OCI-LY7 (cell line): ENCODE results near the gene SRSF9. TPM values are rescaled to one million over a fixed set of nuclear protein-coding genes. Genes with fewer than 3 reads are reported as not detected.

Experiments
- BruUV-seq: library from RNA; stranded (reverse); fragments of 400-500 nt; replicated peaks from 2 replicates; lab custom pipeline; 2021; lab: Mats Ljungman, UMichigan
- CTCF ChIA-PET: fragments of 300-600 bp; sonication (Branson Sonifier 250); formaldehyde crosslinking; loops from one replicate; lab custom pipeline; 2022; ENCODE audit warnings: antibody characterized with exemption; ENCODE audit not compliant: unreplicated experiment; lab: Charles Lee
- POLR2A ChIA-PET: fragments of 300-600 bp; sonication (Branson Sonifier 250); formaldehyde crosslinking; loops from one replicate; lab custom pipeline; 2022; ENCODE audit warnings: antibody characterized with exemption; lab: Charles Lee
- DNase-seq: peaks from one replicate; pipeline ENCODE4 v3.0.0-alpha.2; 2015; ENCODE audit warnings: low spot score
- H2AFZ ChIP-seq: fragments of 200-600 bp; sonication (generic), shearing (Covaris generic); 2 replicates; pipeline ENCODE4 v1.6.1; 2014; ENCODE audit warnings: mild to moderate bottlenecking, antibody characterized with exemption, low read length, moderate library complexity
- H3K27ac ChIP-seq: fragments of 200-600 bp; sonication (generic); 2 replicates; pipeline ENCODE4 v1.5.1; 2014; ENCODE audit warnings: mixed run types, low read depth, mild to moderate bottlenecking, moderate library complexity, low read length, inconsistent platforms; ENCODE audit not compliant: poor library complexity, severe bottlenecking
- H3K36me3 ChIP-seq: fragments of 200-600 bp; sonication (generic); 2 replicates; pipeline ENCODE4 v1.6.1; 2014; ENCODE audit warnings: mild to moderate bottlenecking, antibody characterized with exemption, low read length, moderate library complexity, mixed read lengths; ENCODE audit not compliant: insufficient read depth
- H3K4me1 ChIP-seq: fragments of 200-600 bp; sonication (generic); 2 replicates; pipeline ENCODE4 v1.5.1; 2014; ENCODE audit warnings: mild to moderate bottlenecking, low read length; ENCODE audit not compliant: insufficient read depth, poor library complexity, severe bottlenecking
- H3K4me2 ChIP-seq: fragments of 200-600 bp; sonication (generic); 2 replicates; pipeline ENCODE4 v1.6.1; 2014; ENCODE audit warnings: mild to moderate bottlenecking, low read length
- H3K4me3 ChIP-seq: fragments of 200-600 bp; sonication (generic); 2 replicates; pipeline ENCODE4 v1.5.1; 2014; ENCODE audit warnings: mild to moderate bottlenecking, low read depth, low read length; ENCODE audit not compliant: poor library complexity, severe bottlenecking
- H3K79me2 ChIP-seq: fragments of 200-600 bp; sonication (generic); 2 replicates; pipeline ENCODE4 v1.6.1; 2016; ENCODE audit warnings: low read depth, mild to moderate bottlenecking, low read length, moderate library complexity, mixed read lengths; ENCODE audit not compliant: insufficient read depth
- H3K9me2 ChIP-seq: fragments of 200-600 bp; sonication (generic); 2 replicates; pipeline ENCODE4 v1.6.1; 2016; ENCODE audit warnings: mild to moderate bottlenecking, low read length, mixed read lengths; ENCODE audit not compliant: insufficient read depth
- H3K9me3 ChIP-seq: fragments of 200-600 bp; sonication (generic); 2 replicates; pipeline ENCODE4 v1.6.1; 2014; ENCODE audit warnings: mild to moderate bottlenecking, mixed run types, low read length, mixed read lengths
- H4K20me1 ChIP-seq: fragments of 200-600 bp; sonication (generic); 2 replicates; pipeline ENCODE4 v1.6.1; 2014; ENCODE audit warnings: mild to moderate bottlenecking, antibody characterized with exemption, low read length, moderate library complexity, mixed read lengths; ENCODE audit not compliant: insufficient read depth
- EZH2phosphoT487 ChIP-seq: fragments of 200-600 bp; sonication (generic); IDR thresholded peaks from 2 replicates; pipeline ENCODE4 v1.6.1; 2018; ENCODE audit warnings: low read depth, borderline replicate concordance, mild to moderate bottlenecking, mixed run types, antibody characterized with exemption, low read length, moderate library complexity, mixed read lengths
- intact Hi-C: fragments of 100-400 bp; cut with micrococcal nuclease; formaldehyde crosslinking; loops from one replicate; pipeline ENCODE4 v1.10.0; 2022; ENCODE audit not compliant: unreplicated experiment
- total RNA-seq, 2 experiments: library from RNA; depleted of rRNA in 1 of 2; stranded (reverse); fragments of >200 nt in 1 of 2; shearing (Covaris generic) in 1 of 2; gene quantifications; 2 replicates each; pipeline ENCODE4 v1.2.3, GENCODE V29; 2014 to 2022
- TF ChIP-seq, protein P1 (sequence below): fragments of 200-600 bp; sonication (generic); conservative IDR thresholded peaks from 2 replicates; pipeline ENCODE4 v1.5.1; 2014; ENCODE audit warnings: mild to moderate bottlenecking, antibody characterized with exemption, low read length, moderate library complexity, mixed read lengths

Gene SRSF9
- total RNA-seq, 2 experiments from 2014 or later, result 203 to 295 TPM

DNA sequence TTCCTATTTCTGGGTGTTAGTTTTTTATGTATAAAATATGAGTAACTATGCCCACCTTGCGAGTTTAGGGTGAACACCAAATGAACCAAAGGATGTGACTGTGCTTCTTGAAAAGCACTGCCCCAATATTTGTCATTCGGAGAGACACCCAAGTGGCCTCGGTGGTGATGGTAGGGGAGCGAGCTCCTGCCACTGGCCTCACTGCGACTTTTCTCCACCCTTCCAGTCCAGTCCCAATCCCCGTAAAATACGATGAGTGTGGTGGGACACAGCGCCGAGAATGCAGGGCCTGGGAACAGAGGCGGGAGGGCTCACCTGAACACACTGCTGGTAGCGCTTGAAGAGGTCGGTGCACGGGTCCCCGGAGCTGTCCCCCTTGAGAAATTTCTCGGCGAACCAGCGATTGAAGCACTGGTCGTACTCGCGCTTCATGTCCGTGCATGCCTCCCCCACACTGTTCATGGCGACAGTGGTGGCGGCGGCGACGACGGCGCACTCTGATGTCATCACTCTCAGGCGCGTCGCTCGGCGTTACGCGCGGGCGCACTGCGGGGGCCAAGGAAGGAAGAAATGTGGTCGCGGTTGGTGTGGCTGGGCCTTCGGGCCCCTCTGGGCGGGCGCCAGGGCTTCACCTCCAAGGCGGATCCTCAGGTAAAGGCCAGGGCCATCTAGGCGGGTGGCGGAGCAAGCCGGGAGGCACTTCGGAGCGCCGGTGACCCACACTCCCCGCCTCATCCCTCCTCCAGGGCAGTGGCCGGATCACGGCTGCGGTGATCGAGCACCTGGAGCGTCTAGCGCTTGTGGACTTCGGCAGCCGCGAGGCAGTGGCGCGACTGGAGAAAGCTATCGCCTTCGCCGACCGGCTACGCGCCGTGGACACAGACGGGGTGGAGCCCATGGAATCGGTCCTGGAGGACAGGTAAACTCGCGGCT, 23.4 kb downstream of the SRSF9 start, which contains the start of the genes GATC and TRIAP1:
TSS of gene GATC (plus strand) at position 534 of the 933 bp plus-strand sequence. CDS start at position 571, 37 bp downstream.
TSS of gene TRIAP1 (minus strand) at position 474 of the 933 bp plus-strand sequence. CDS start at position 462, 12 bp downstream.
- TF ChIP-seq, protein P1, sequence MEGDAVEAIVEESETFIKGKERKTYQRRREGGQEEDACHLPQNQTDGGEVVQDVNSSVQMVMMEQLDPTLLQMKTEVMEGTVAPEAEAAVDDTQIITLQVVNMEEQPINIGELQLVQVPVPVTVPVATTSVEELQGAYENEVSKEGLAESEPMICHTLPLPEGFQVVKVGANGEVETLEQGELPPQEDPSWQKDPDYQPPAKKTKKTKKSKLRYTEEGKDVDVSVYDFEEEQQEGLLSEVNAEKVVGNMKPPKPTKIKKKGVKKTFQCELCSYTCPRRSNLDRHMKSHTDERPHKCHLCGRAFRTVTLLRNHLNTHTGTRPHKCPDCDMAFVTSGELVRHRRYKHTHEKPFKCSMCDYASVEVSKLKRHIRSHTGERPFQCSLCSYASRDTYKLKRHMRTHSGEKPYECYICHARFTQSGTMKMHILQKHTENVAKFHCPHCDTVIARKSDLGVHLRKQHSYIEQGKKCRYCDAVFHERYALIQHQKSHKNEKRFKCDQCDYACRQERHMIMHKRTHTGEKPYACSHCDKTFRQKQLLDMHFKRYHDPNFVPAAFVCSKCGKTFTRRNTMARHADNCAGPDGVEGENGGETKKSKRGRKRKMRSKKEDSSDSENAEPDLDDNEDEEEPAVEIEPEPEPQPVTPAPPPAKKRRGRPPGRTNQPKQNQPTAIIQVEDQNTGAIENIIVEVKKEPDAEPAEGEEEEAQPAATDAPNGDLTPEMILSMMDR, result no peak
- no peak for TF ChIP-seq EZH2phosphoT487
- peak within 1 kb of the TSS; percentile 96 for H3K4me3 ChIP-seq
- peaks cover 82% of the 10 kb centered on the region for H3K79me2 ChIP-seq
- no peaks in the 10 kb centered on the region for H4K20me1 ChIP-seq
- no peaks in the 10 kb centered on the region for H3K9me3 ChIP-seq
- peak within 1 kb of the TSS; percentile 92 for H3K4me2 ChIP-seq
- peak; percentile 86 for DNase-seq
- TSS peak; percentile 86 for BruUV-seq
- peak within 1 kb of the TSS; percentile 62 for H3K27ac ChIP-seq
- intact Hi-C loops, result no loop called here
- peaks cover 28% of the 10 kb centered on the region for H3K4me1 ChIP-seq
- peaks cover 62% of the 10 kb centered on the region for H3K36me3 ChIP-seq
- H3K9me2 ChIP-seq, result no peaks in the 10 kb centered on the region
- POLR2A ChIA-PET, result interaction anchor here (0.6 to 0.7 kb wide), 3 partner anchors 9 to 1093 kb away, joined by 3 read pairs; no protein-coding TSS in a partner anchor
- peak within 1 kb of the TSS; percentile 70 for H2AFZ ChIP-seq
- CTCF ChIA-PET, result interaction anchor here (1.0 kb wide), 1 partner anchor 11 kb away, joined by 3 read pairs; no protein-coding TSS in a partner anchor

DNA sequence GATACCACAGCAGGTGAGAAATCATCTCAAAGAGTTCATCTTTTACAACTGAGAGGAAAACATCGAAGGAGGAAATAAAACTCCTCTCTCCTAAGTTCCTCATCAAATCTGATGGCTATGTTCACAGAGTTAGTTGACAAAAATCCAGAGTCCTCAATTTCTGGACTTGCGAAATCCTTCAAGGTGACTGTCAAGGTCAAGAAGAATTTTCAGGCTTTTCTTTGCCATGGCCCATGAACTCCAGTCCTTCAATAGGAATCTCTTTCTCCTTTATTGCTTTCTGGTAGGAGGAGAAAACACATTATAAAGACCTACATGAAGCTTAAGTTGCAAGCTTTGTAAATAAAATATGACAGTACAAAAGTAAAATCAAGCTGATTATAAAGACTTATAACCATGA, 24.9 kb downstream of the SRSF9 start:
- no peak for DNase-seq
- no TSS peak for BruUV-seq
- Histone ChIP-seq H3K4me3 (peak overlapping the region; percentile 96), H4K20me1 (peaks cover 4% of the 10 kb centered on the region; the same call in 1 of the 2 replicates), H3K4me2 (peak overlapping the region; percentile 92), H3K27ac (peak overlapping the region; percentile 32), H3K9me3 (no peaks in the 10 kb centered on the region), H2AFZ (no peak overlapping the region), H3K36me3 (peaks cover 66% of the 10 kb centered on the region), H3K9me2 (no peaks in the 10 kb centered on the region), H3K4me1 (peaks cover 38% of the 10 kb centered on the region), H3K79me2 (peaks cover 88% of the 10 kb centered on the region)
- ChIA-PET POLR2A (interaction anchor here (0.6 to 1.9 kb wide), 4 partner anchors 12 to 487 kb away, joined by 3 to 6 read pairs (median 4); no protein-coding TSS in a partner anchor), CTCF (no interaction called here)
- TF ChIP-seq, protein P1, result no peak
- no peak for TF ChIP-seq EZH2phosphoT487
- intact Hi-C loops, result no loop called here
